HK-2 (cell line): ENCODE measurements around the gene DLL1.
A peak's percentile ranks its signal among the peaks of the same experiment; 100 is the strongest.
"Not testable (repeated sequence)": the region's sequence is repeated elsewhere in the genome, so short reads cannot be mapped to it uniquely, and the experiment has no call there.

Source experiments
- DNase-seq: peaks from one replicate; pipeline ENCODE4 v3.0.0-alpha.2; 2018; ENCODE audit not compliant: unreplicated experiment

Gene DLL1

GRCh38 chr6:170290296-170291128, at the start of gene DLL1:
DLL1 (minus strand) TSS chr6:170291078; CDS start chr6:170290139, 939 bp downstream.
- DNase-seq: peak; percentile 27

GRCh38 chr6:170335199-170335598, 44.3 kb upstream of the DLL1 start:
- DNase-seq: not testable (repeated sequence)

- no peak for DNase-seq
Measured at GRCh38 chr6:170329321-170329720, 38.4 kb upstream of the DLL1 start.

GRCh38 chr6:170317718-170318117, 26.8 kb upstream of the DLL1 start:
- no peak for DNase-seq

- DNase-seq: no peak
Measured at GRCh38 chr6:170317076-170317475, 26.2 kb upstream of the DLL1 start.

GRCh38 chr6:170316071-170316470, 25.2 kb upstream of the DLL1 start:
- DNase-seq: no peak

- DNase-seq: no peak
Measured at GRCh38 chr6:170314983-170315382, 24.1 kb upstream of the DLL1 start.

GRCh38 chr6:170313716-170314295, 22.9 kb upstream of the DLL1 start:
- DNase-seq: no peak

- no peak for DNase-seq
Measured at GRCh38 chr6:170312876-170313275, 22.0 kb upstream of the DLL1 start.

GRCh38 chr6:170311696-170312095, 20.8 kb upstream of the DLL1 start:
- DNase-seq: no peak

- no peak for DNase-seq
Measured at GRCh38 chr6:170308761-170309160, 17.9 kb upstream of the DLL1 start.

- no peak for DNase-seq
Measured at GRCh38 chr6:170307080-170307545, 16.2 kb upstream of the DLL1 start.

GRCh38 chr6:170306324-170307079, 15.6 kb upstream of the DLL1 start, which contains the start of gene FAM120B:
FAM120B (plus strand) TSS chr6:170306758; CDS start chr6:170317391, 10,633 bp downstream.
- peak; percentile 97 for DNase-seq

GRCh38 chr6:170305805-170306323, 15.0 kb upstream of the DLL1 start:
- DNase-seq: no peak

GRCh38 chr6:170301184-170301583, 10.3 kb upstream of the DLL1 start:
- no peak for DNase-seq

GRCh38 chr6:170298688-170299087, 7.8 kb upstream of the DLL1 start:
- no peak for DNase-seq

- DNase-seq: no peak
Measured at GRCh38 chr6:170297576-170298330, 6.9 kb upstream of the DLL1 start.

GRCh38 chr6:170296746-170297575, 6.1 kb upstream of the DLL1 start:
- no peak for DNase-seq

- no peak for DNase-seq
Measured at GRCh38 chr6:170296423-170296745, 5.5 kb upstream of the DLL1 start.
